ENCODE measurements around the gene ZGPAT. TPM values are rescaled to one million over a fixed set of nuclear protein-coding genes. Genes with fewer than 3 reads are reported as not detected.

The ZGPAT gene
- total and polyA plus RNA-seq, 9 of the 15 experiments (the other 6 are each of a cell fraction or from before 2014, with no cell fraction given): 0.14 to 26.6 (median 7.4) TPM

GRCh38 chr20:63696628-63697356 is 11.0 kb upstream of the ZGPAT start, which contains the start of gene TNFRSF6B (continued):
- TF ChIP-seq ZBTB40 (IDR thresholded peaks at IDR 0.05) (no peak), ZBTB40 (CRISPR knock-in tag; IDR thresholded peaks at IDR 0.05) (no peak), KDM4B (IDR thresholded peaks at IDR 0.05; ENCODE audit: borderline replicate concordance in 2 of 2, low read depth in 1 of 2) (no peak), RBFOX2 (IDR thresholded peaks at IDR 0.05; ENCODE audit: low read depth, low read length) (peak; percentile 42), ZNF232 (CRISPR knock-in tag; IDR thresholded peaks at IDR 0.05) (no peak), GABPB2 (CRISPR knock-in tag; conservative IDR thresholded peaks at IDR 0.05) (no peak), EP400 (IDR thresholded peaks at IDR 0.05) (no peak), KDM1A (IDR thresholded peaks at IDR 0.05) (no peak), KLF16 (IDR thresholded peaks at IDR 0.05) (no peak), ZNF212 (CRISPR knock-in tag; IDR thresholded peaks at IDR 0.05) (no peak), ADNP (tag; IDR thresholded peaks at IDR 0.05) (no peak), U2AF1 (optimal IDR thresholded peaks at IDR 0.05; ENCODE audit: low read depth, low read length) (peak; percentile 67), JUND (IDR thresholded peaks at IDR 0.05; ENCODE audit: borderline replicate concordance, low read depth, low read length) (no peak), JUND (tag; IDR thresholded peaks at IDR 0.05; ENCODE audit: borderline replicate concordance, low read depth, low read length) (no peak), ZNF3 (CRISPR knock-in tag; IDR thresholded peaks at IDR 0.05) (no peak), ZNF436 (CRISPR knock-in tag; IDR thresholded peaks at IDR 0.05) (no peak), FOXP4 (CRISPR knock-in tag; IDR thresholded peaks at IDR 0.05; ENCODE audit: borderline replicate concordance) (no peak), ZNF143 (CRISPR knock-in tag; IDR thresholded peaks at IDR 0.05) (no peak), ILK (tag; IDR thresholded peaks at IDR 0.05; ENCODE audit: borderline replicate concordance, low read depth) (no peak)
